ENCODE measurements around the gene C2orf92.
"Not testable (repeated sequence)": the region's sequence is repeated elsewhere in the genome, so short reads cannot be mapped to it uniquely, and the experiment has no call there.

C2orf92 gene

DNA sequence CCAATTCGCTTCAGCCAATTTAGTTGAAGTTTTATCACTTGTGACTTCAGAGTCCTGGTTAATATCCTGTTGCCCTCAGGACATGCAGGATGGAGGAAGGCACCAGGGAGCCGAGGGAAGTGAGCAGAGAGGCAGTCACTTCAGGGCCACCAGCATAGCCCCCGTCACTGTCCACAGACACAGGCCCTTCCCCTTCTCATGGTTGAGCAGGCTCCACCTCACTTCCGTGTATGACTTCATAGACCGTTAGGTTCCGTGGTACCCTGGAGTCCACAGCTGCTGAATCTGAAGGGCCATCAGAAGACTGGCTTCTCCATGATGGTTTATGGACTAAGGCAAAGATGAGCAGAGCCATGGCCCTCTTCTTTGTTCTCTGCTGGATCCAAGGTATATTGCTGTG lies at the start of gene C2orf92:
Gene C2orf92 (plus strand): TSS at position 266 of the 400 bp plus-strand sequence. CDS start 76 bp downstream, at position 342.
- no peak for DNase-seq (ENCODE audit: low read depth)

DNA sequence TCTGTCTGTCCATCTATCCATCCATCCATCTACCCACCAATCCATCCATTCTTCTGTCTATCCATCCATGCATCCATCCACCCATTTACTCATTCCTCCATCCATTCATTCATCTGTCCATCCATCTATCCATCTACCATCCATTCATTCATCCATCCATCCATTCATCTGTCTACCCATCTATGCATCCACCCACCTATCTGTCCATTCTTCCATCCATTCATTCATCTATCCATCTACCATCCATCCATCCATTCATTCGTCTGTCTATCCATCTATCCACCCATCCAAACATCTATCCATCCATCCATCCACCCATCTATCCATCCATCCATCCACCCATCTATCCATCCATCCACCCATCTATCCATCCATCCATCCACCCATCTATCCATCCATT lies 49.0 kb upstream of the C2orf92 start:
- not testable (repeated sequence) for DNase-seq (ENCODE audit: low read depth)

- not testable (repeated sequence) for DNase-seq (ENCODE audit: low read depth)
Measured at GRCh38 chr2:97622976-97623375, 46.5 kb upstream of the C2orf92 start.

DNA sequence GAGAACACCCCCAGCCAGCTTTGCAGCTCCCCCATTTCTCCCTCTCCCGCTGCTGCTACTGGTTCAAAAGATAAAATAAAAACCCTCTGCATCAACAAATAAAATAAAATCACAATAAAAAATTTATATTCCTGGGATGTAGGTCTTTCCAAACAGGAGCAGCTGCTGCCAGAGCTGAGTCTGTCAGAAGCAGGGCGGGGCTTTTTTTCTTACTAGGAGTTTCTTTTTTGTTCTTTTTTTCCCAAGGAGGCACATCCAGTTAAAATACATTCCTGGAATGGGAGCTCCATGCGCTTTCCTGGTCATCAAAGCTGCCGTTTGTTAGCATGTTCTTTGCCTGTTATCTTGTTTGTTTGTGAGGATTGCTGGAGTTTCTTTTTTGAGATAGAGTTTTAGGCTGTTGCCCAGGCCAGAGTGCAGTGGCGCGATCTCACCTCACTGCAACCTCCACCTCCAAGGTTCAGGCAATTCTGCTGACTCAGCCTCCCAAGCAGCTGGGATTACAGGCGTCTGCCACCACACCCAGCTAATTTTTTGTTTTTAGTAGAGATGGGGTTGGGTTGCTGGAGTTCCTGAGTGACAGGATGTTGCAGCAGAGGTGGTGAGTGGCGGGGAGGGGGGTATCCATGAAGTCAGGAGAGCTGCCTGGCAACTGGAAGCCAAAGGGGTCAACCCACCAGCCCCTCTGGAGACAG lies 44.0 kb upstream of the C2orf92 start:
- DNase-seq (ENCODE audit: low read depth), result not testable (repeated sequence)

- not testable (repeated sequence) for DNase-seq (ENCODE audit: low read depth)
Measured at GRCh38 chr2:97626049-97626430, 43.5 kb upstream of the C2orf92 start.

DNA sequence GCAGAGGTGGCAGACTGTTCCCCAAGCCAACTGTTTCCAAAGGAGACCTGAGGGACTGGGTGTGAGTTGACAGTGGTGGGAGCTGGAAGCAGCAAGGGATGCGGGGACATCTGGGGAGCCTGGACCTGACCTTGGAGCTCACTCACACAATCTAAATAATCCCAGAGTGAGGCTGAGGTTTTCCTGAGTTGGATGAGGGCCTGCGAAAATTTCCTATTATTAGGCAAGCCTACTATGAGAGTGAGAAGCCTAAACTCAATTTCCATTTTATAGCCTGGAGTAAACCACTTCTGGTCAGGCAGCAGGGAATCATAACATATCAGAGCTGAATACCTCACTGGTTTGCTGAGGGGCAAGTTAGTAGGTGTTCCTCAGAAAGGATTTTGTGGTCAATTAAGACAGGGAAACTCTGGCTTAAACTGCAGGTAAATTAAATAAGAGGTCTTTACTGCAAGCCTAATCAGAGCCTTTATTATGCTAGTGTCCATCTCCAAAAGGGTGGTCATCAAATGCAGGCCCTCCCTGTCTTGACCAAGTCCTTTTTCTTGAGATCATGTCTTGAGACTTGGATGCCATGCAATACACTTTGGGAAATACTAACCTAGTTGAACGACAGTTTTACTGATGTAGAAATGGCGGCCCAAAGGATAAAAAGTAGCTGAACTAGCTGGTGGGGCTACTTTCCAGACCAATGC lies 25.3 kb upstream of the C2orf92 start:
- DNase-seq (ENCODE audit: low read depth), result no peak

- no peak for DNase-seq (ENCODE audit: low read depth)
Measured at GRCh38 chr2:97645112-97645694, 24.3 kb upstream of the C2orf92 start.

- DNase-seq (ENCODE audit: low read depth), result peak; percentile 98
Measured at GRCh38 chr2:97645695-97646629, 23.6 kb upstream of the C2orf92 start, which contains the start of gene COX5B. COX5B (plus strand) TSS chr2:97646062; CDS start chr2:97646087, 25 bp downstream.

DNA sequence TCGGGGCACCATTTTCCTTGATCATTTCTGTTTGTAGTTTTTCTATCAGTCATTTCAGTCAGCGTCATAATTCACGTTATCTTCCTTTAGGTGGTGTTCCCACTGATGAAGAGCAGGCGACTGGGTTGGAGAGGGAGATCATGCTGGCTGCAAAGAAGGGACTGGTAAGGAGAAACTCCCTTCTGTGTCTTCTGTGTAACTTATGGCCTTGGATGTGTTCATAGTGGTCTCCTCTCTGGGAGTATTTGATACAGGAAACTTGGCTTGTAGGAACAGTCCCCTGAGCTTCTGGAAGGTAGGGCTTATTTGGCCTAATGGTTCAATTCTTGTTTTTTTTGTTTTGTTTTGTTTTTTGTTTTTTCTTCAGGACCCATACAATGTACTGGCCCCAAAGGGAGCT lies 22.5 kb upstream of the C2orf92 start:
- no peak for DNase-seq (ENCODE audit: low read depth)

DNA sequence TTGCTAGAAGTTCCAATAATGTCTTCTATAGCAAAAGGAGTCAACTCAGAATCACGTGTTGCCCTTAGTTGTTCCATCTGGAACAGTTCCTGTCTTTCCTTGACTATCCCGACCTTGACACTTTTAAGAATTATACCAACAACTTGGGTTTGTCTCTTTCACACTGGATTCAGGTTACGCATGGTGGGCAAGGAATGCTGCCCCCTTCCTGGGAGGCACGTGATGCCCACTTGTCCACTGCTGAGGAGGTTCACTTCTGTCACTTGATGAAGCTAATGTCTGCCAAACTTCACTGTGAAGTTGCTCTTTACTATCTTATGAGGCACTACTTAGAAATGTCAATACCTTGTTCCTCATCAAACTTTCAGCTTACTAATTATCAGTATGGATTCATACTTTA lies 18.4 kb upstream of the C2orf92 start:
- DNase-seq (ENCODE audit: low read depth), result no peak

DNA sequence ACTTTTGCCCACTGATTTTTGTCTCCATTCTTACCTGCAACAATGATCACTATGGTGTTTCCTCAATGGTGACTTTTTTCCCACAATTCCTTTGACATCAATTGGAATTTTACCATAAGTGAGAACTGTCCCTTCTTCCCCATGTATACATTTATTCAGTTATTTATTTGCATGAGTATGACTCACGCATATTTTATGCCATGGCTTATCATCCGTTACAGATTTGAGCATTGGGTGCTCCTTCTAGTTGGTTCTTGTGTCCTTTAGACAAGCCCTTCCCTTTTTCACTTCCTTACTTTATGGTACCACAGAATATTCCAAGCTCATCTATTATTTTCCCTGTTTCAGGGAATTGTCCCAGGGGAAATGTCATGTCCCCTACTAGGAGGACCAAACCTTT lies 16.0 kb upstream of the C2orf92 start:
- DNase-seq (ENCODE audit: low read depth), result no peak

- DNase-seq (ENCODE audit: low read depth), result no peak
Measured at GRCh38 chr2:97653874-97654273, 15.6 kb upstream of the C2orf92 start.

DNA sequence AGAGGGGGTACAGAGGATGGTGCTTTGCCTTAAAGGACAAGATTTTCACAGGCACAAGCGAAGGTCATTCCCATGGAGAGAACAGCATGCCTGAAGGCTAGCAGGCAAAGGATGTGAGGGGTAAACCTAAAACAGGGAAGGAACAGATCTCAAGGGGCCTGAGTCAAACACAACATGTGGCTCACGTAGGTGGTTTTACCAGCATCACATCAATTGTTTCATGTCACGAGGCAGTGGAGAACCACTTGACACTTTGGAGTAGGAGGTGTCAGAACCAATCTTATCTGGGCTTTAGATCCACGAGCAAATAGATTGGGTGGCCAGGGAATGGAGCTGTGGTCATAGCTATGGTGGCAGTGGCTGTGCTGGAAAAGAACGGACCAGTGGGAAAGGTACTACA lies 15.2 kb upstream of the C2orf92 start:
- DNase-seq (ENCODE audit: low read depth), result no peak

- no peak for DNase-seq (ENCODE audit: low read depth)
Measured at GRCh38 chr2:97654791-97655190, 14.7 kb upstream of the C2orf92 start.

GRCh38 chr2:97656129-97656755 lies 13.3 kb upstream of the C2orf92 start:
- DNase-seq (ENCODE audit: low read depth), result no peak

DNA sequence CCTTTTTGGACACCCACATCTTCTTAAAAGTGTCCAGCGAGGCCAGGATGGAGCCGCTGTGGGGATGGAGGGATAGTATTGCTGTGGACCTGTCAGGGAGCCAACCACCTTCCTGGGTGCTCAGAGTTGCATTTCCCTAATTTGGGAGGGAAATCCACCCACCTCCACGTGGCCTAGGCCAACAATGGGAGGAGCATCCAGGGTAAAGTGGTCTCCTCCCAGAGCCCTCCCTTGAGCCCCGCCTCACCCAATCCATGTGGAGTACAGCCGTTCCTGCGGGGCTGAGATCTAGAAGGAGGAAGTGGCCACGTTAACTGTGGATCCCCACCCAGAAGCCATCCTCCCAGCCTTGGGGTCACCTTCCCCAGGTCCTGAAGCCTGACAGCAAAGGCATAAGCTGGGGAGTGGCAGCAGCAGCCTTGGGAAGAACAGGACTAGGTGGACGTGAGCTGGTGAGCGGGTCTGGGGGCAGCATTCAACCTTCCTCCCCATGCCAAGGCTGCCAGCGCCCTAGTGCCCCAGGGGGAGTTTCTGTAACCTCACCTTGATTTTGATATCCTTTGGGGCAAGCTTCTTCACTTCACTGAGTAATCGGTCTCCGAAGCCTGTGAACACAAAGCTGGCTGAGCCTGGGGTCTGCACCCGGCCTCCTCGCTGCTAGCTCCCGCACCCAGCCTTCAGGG lies 12.5 kb upstream of the C2orf92 start:
- no peak for DNase-seq (ENCODE audit: low read depth)

DNA sequence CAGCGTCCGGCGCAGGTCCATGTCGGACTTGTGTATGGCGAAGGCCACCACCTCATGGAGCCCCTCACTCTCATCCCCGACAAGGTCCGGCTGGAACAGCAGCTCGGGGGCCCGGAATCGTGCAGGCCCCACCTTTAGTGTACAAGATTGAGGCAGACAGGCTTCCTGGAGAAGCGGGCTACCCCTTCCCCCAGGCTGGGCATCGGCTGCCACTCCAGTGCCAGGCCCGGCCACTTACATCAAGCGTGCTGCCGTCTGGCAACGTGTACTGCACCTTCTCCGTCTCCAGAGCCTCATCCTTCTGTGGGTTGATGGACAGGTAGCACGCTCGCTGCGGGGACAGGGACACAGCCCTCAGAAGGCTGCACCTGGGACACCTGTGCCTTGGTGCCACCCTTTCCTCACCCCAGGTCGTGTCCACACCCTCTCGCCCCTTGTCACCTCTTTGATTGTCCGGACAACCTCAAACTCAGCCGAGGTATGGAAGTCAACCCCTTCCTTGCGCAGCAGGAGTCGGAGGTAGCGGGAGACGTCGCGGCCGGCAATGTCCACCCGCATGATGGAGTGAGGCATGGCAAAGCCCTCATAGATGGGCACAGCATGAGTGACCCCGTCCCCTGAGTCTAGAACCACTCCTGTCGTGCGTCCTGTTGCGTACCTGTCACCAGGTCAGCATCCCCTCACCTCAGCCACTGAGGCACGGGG lies 11.4 kb upstream of the C2orf92 start:
- DNase-seq (ENCODE audit: low read depth), result no peak

DNA sequence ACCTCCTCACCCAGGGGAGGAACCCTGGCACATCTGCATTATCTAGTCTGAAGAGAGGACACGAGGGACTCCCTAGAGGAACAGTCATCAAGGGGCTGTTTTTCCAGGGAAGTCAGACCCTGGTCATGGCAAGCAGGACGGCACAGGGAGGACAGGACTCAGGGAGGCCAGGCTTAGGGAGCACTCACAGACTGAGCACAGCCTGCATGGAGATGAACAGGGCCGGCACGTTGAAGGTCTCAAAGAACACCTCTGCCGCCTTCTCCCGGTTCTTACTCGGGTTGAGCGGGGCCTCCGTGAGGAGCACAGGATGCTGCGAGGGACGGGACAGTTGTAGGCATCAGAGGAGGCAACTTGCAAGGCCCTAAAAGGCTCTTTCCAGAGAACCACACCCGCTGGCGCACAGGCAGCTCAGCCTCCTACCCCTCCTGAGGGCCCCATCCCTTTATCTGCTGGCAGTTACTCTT lies 10.8 kb upstream of the C2orf92 start:
- no peak for DNase-seq (ENCODE audit: low read depth)

- no peak for DNase-seq (ENCODE audit: low read depth)
Measured at GRCh38 chr2:97659256-97660043, 10.1 kb upstream of the C2orf92 start.

Data from activated T-helper 1 cell treated with Interleukin-2 at 50 U/mL for 16 hours (primary cell).